Activated T-cell treated with anti-CD3 and anti-CD28 coated beads, Interleukin-2, amount 50 U/mL, for 72 hours (primary cell): ENCODE data around the gene GOLGA8N. TPM values are rescaled to one million over a fixed set of nuclear protein-coding genes. Genes with fewer than 3 reads are reported as not detected.
A peak's percentile ranks its signal among the peaks of the same experiment; 100 is the strongest.
"Not testable (repeated sequence)": the region's sequence is repeated elsewhere in the genome, so short reads cannot be mapped to it uniquely, and the experiment has no call there.

Source experiments
- ATAC-seq, 2 donors: fragments of 150-1000 bp; cut with Tn5 transposase; replicated peaks in 1 of 2; 2 replicates each; pipeline ENCODE4 v1.10.0; 2021; ENCODE audit warnings: moderate library complexity in 2 of 2, mild to moderate bottlenecking in 1 of 2
- DNase-seq, 2 donors: peaks; one replicate each; pipeline ENCODE4 v3.0.0; 2021 to 2022; ENCODE audit warnings: mixed read lengths in 1 of 2
- H3K27ac Mint-ChIP-seq: one replicate; pipeline ENCODE4 v1.8.0; 2022; ENCODE audit warnings: mild to moderate bottlenecking, moderate library complexity, mixed read lengths
- H3K27me3 Mint-ChIP-seq: one replicate; pipeline ENCODE4 v1.8.0; 2022; ENCODE audit warnings: low read depth, mixed read lengths
- H3K36me3 Mint-ChIP-seq, 2 donors: one replicate each; pipeline ENCODE4 v1.8.0; 2022; ENCODE audit warnings: mixed read lengths in 2 of 2, mild to moderate bottlenecking in 1 of 2; ENCODE audit not compliant: insufficient read depth in 2 of 2
- H3K4me1 Mint-ChIP-seq: one replicate; pipeline ENCODE4 v1.8.0; 2022; ENCODE audit warnings: low read depth, mixed read lengths
- H3K4me3 Mint-ChIP-seq, 2 donors: one replicate each; pipeline ENCODE4 v1.8.0; 2022; ENCODE audit warnings: mild to moderate bottlenecking in 2 of 2, mixed read lengths in 2 of 2, moderate library complexity in 2 of 2
- H3K9me3 Mint-ChIP-seq, 2 donors: one replicate each; pipeline ENCODE4 v1.8.0; 2022; ENCODE audit warnings: mixed read lengths in 2 of 2
- total RNA-seq, 2 donors: library from RNA; stranded (reverse); gene quantifications; one replicate each; pipeline ENCODE4 v1.2.3, GENCODE V29; 2022

Gene GOLGA8N
- 1 to 10 TPM; 4.4 to 6.5 TPM for total RNA-seq

DNA sequence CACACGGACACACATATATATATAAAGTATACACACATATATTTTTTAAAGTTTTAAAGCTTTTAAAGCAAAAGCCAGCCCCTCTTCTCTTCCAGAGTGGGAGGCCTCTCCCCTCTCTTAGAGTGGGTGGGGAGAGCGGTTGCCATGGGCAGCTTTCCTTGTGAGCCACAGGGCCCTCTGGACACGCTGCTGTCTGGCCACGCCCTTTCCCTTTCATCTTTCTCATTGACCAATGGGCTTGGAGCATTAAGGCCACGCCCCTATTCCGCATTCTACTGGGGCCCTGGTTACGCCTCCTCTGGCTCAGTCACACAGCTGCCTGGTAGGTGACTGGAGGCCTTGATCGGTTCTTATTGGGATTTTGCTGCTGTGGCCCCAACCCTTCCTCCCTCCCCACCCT is at the start of gene GOLGA8N:
Gene GOLGA8N, plus strand, starts transcription at position 306 of the 400 bp plus-strand sequence.
- not testable (repeated sequence) for H3K27ac Mint-ChIP-seq, DNase-seq, H3K9me3 Mint-ChIP-seq, H3K4me3 Mint-ChIP-seq, H3K36me3 Mint-ChIP-seq, ATAC-seq, H3K4me1 Mint-ChIP-seq, H3K27me3 Mint-ChIP-seq

- H3K27ac Mint-ChIP-seq, H3K4me3 Mint-ChIP-seq, H3K9me3 Mint-ChIP-seq, DNase-seq, H3K27me3 Mint-ChIP-seq, ATAC-seq, H3K4me1 Mint-ChIP-seq, H3K36me3 Mint-ChIP-seq: not testable (repeated sequence)
Observed at GRCh38 chr15:32543456-32543855, 49.8 kb upstream of the GOLGA8N start.

GRCh38 chr15:32545129-32545528 is 48.1 kb upstream of the GOLGA8N start:
- H3K36me3 Mint-ChIP-seq, H3K4me1 Mint-ChIP-seq, DNase-seq, H3K4me3 Mint-ChIP-seq, H3K9me3 Mint-ChIP-seq, ATAC-seq, H3K27me3 Mint-ChIP-seq, H3K27ac Mint-ChIP-seq: not testable (repeated sequence)

DNA sequence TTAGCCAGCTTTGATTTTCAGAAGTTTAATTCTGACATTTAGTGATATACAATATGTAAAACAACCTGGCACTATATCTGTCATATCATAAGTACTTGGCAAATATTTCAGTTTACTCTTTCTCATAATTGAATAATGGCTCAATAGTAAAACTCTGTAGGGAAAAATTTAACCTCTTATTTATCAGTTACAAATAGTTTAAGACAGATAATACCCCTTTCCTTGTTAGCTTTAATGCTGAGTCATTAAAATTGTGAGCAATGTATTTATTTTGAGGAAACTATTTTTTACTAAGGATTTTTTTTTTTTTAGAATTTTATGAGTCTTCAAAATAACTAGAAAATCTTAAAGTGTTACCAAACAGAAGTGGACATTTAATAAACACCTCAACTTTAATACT is 38.7 kb upstream of the GOLGA8N start:
- not testable (repeated sequence) for ATAC-seq, H3K36me3 Mint-ChIP-seq, H3K4me3 Mint-ChIP-seq, H3K27ac Mint-ChIP-seq, H3K9me3 Mint-ChIP-seq, DNase-seq, H3K4me1 Mint-ChIP-seq, H3K27me3 Mint-ChIP-seq

DNA sequence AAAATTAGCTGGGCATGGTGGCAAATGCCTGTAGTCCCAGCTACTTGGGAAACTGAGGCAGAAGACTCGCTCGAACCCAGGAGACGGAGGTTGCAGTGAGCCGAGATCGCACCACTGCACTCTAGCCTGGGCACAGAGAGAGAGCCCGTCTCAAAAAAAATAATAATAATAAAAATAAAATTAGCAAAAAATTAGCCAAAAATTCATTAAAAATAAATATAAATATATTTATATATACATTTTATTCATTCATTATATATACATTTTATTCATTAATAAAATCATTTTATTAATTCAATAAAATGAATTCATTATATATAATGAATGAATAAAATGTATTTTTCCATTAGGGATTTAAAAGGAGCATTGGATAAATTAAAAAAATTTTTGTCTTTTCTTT is 31.1 kb upstream of the GOLGA8N start:
- not testable (repeated sequence) for H3K27me3 Mint-ChIP-seq, H3K36me3 Mint-ChIP-seq, H3K27ac Mint-ChIP-seq, DNase-seq, H3K4me1 Mint-ChIP-seq, H3K4me3 Mint-ChIP-seq, ATAC-seq, H3K9me3 Mint-ChIP-seq

DNA sequence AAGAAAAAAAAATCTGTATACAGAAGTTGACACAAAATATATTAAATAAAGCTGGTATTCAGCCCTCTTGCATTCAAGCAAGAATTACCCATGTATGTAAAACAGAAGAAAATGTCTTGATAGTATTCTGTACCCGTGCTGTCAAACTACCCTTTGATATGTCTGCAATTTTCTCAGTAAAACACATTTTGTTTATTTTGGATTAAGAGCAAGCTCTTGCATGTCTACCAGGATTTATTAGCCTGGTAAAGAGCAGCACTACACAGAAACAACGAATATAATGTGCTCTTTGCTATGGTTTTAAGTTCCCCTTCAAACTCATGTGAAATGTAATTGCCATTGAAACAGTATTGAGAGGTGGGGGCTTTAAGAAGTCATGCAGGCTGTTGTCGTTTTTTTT is 24.3 kb upstream of the GOLGA8N start:
- H3K36me3 Mint-ChIP-seq, H3K9me3 Mint-ChIP-seq, H3K4me3 Mint-ChIP-seq, DNase-seq, H3K27ac Mint-ChIP-seq, H3K27me3 Mint-ChIP-seq, H3K4me1 Mint-ChIP-seq, ATAC-seq: not testable (repeated sequence)

- H3K27ac Mint-ChIP-seq, DNase-seq, H3K4me1 Mint-ChIP-seq, H3K9me3 Mint-ChIP-seq, ATAC-seq, H3K36me3 Mint-ChIP-seq, H3K27me3 Mint-ChIP-seq: not testable (repeated sequence)
- H3K4me3 Mint-ChIP-seq, result peak overlapping the region; percentile 36 to 38
Observed at GRCh38 chr15:32578482-32578881, 14.8 kb upstream of the GOLGA8N start.

DNA sequence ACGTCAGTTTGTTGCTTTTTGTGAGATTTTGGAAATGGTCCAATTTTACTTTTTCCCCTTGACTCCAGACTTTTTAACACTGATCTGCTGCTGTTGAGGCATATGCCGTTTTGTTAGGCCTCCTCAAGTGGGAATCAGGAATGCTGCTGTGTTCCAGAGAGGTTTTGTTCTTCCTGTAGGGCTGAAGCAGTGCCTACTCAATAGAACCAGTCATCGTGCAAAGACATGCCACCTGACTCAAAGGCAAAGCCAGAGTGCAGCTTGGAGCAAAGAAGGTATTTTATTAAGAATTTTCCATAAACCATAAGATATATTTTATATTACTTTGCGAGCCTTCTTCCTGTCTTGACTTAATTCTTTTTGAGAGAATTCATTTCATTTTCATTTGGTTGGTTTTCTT is 7.4 kb upstream of the GOLGA8N start:
- H3K27ac Mint-ChIP-seq, H3K4me1 Mint-ChIP-seq, H3K9me3 Mint-ChIP-seq, H3K27me3 Mint-ChIP-seq, DNase-seq, H3K4me3 Mint-ChIP-seq, ATAC-seq, H3K36me3 Mint-ChIP-seq: not testable (repeated sequence)

GRCh38 chr15:32609518-32609917 is 16.3 kb downstream of the GOLGA8N start:
- not testable (repeated sequence) for DNase-seq, H3K27me3 Mint-ChIP-seq, H3K36me3 Mint-ChIP-seq, H3K4me3 Mint-ChIP-seq, H3K4me1 Mint-ChIP-seq, H3K27ac Mint-ChIP-seq, ATAC-seq, H3K9me3 Mint-ChIP-seq

DNA sequence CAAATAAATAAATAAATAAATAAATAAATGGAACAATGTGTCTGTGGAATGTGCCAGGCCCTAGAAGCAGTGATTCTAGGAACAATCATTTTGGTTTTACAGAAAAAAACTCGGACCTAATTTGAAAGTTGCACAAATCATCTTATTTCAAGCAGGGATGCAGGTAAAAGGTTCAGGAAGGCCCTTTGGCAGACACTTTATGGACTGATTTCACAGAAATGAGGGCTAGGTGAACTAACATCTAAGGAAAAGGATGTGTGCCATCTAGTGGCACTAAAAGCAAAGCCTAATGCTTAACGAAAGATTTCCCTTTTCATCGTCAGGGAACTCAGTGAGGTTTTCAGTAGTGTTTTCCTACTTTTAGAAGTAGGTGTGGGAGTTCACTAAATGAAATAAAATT is 17.5 kb downstream of the GOLGA8N start:
- H3K27ac Mint-ChIP-seq, H3K36me3 Mint-ChIP-seq, H3K4me1 Mint-ChIP-seq, H3K27me3 Mint-ChIP-seq, DNase-seq, H3K9me3 Mint-ChIP-seq, H3K4me3 Mint-ChIP-seq, ATAC-seq: not testable (repeated sequence)

DNA sequence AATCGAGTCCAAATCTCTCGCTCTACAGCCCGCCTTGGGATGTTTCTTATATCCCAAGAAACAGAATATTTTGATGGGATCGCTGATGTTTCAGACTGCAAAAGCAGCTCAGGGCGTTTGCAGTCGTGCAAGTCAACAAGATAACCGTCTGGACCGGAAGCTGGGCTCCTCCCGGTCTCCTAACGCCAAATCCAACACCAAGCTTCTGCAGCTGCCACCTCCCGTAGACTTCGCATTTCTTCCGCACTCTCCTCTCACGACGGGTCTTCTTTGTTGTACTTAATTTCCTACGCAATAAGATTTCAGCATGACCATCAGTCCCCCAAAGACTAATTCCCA is 21.4 kb downstream of the GOLGA8N start:
- H3K27me3 Mint-ChIP-seq, H3K9me3 Mint-ChIP-seq, DNase-seq: not testable (repeated sequence)
- Mint-ChIP-seq H3K36me3 (peaks cover 9 to 17% of the 10 kb centered on the region in 2 donors), H3K27ac (peak overlapping the region; percentile 95), H3K4me1 (peaks cover 22% of the 10 kb centered on the region), H3K4me3 (peak overlapping the region; percentile 92 to 94)
- peak; percentile 44 to 56 for ATAC-seq

DNA sequence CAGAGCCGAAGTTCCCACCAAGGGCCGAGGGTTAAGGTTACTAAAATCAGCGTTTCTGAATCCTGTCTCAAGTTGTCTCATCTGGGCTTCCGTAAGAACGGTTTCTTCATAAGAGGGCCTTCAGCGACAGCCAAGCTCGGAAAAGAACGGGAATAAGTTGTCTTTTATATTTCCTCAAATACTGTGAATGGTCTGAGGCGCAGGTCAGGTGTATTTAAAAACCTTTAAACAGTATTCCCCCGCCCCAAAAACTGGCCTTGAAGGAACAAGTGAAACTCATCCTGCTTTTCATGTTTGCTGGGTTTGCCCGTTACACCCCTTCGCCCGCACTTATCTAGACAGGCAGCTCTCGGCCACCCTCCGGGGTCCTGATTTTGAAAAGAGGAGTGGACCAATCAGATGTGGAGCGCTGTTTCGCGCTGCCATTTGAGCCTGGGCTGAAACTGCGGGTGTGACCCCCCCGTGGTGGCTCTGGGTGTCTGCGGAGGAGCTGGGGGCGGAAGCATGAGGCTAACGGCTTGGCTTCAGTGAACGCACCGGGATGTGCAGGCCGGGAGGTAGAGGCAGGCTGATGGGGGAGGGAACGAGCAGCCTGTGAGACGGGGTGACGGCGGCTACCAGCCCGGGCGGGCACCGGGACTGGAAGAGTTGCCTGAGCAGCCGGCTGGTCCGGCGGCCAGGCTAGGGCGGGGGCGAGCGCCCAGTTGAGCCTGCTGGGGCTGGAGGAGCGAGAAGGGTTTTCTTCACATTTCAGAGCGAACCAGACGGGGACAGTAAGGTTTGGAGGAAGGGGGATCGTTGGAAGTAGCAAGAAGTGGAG is 22.0 kb downstream of the GOLGA8N start, which contains the start of gene ARHGAP11A:
Gene ARHGAP11A, plus strand, starts transcription at position 454 of the 820 bp plus-strand sequence. CDS start 708 bp downstream, outside the sequence.
- ATAC-seq (peak; percentile 88 to 93), DNase-seq (peak; percentile 80 to 90)
- H3K27me3 Mint-ChIP-seq, H3K9me3 Mint-ChIP-seq: not testable (repeated sequence)
- Mint-ChIP-seq H3K4me3 (peak within 1 kb of the TSS; percentile 92 to 94), H3K4me1 (peaks cover 22% of the 10 kb centered on the region), H3K27ac (peak within 1 kb of the TSS; percentile 95), H3K36me3 (peaks cover 9 to 17% of the 10 kb centered on the region in 2 donors)

DNA sequence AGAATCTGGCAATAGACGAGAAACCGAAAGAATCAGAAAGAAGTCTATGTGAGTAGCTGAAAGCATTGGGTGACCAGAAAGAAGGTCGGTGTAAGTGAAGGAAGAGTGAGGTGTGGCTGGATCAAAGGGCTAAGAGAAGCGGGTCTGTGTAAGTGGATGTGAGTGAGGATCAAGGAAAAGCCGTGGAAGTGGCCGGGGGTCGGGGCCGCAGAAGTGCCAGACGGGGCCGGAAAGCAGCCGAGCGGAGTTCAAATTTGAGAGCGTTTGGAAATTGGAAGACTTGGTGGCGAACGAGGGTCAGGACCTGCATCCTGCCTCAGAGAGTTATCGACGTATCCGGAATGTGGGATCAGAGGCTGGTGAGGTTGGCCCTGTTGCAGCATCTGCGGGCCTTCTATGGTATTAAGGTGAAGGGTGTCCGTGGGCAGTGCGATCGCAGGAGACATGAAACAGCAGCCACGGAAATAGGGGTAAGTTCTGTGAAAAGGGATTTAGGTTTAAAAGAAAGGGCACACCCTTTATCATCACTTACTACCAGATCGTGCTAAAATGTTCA is 22.7 kb downstream of the GOLGA8N start:
- peak overlapping the region; percentile 92 to 94 for H3K4me3 Mint-ChIP-seq
- peaks cover 22% of the 10 kb centered on the region for H3K4me1 Mint-ChIP-seq
- H3K36me3 Mint-ChIP-seq, result peaks cover 9 to 17% of the 10 kb centered on the region in 2 donors
- ATAC-seq (peak; percentile 6 to 12), DNase-seq (peak; percentile 10 to 12)
- H3K27ac Mint-ChIP-seq, result peak overlapping the region; percentile 93
- not testable (repeated sequence) for H3K9me3 Mint-ChIP-seq, H3K27me3 Mint-ChIP-seq

GRCh38 chr15:32636410-32636809 is 43.2 kb downstream of the GOLGA8N start:
- H3K4me3 Mint-ChIP-seq, result no peak overlapping the region
- H3K36me3 Mint-ChIP-seq, result peaks cover 17 to 43% of the 10 kb centered on the region in 2 donors
- H3K27ac Mint-ChIP-seq, result no peak overlapping the region
- DNase-seq, result no peak
- H3K4me1 Mint-ChIP-seq, result peaks cover 4% of the 10 kb centered on the region
- H3K9me3 Mint-ChIP-seq, result no peaks in the 10 kb centered on the region
- H3K27me3 Mint-ChIP-seq, result peaks cover 2% of the 10 kb centered on the region
- no peak for ATAC-seq
